HepG2 (cell line): ENCODE results near the gene SREBF1. TPM values are rescaled to one million over a fixed set of nuclear protein-coding genes. Genes with fewer than 3 reads are reported as not detected.

Experiments used
- ATAC-seq: fragments of 200-7000 bp; cut with Tn5 transposase; 3 replicates; pipeline ENCODE4 v1.9.1; 2020; ENCODE audit warnings: mild to moderate bottlenecking, moderate library complexity
- BruUV-seq: library from RNA; stranded (reverse); fragments of 400-500 nt; replicated peaks from 2 replicates; lab custom pipeline; 2021; lab: Mats Ljungman, UMichigan
- CTCF ChIA-PET: fragments of 300-600 bp; formaldehyde crosslinking; extraction: SDS; loops from one replicate; lab custom pipeline; 2021; ENCODE audit warnings: low total read pairs, inconsistent platforms, low intra/inter-chr PET ratio; lab: Yijun Ruan, JAX
- POLR2A ChIA-PET: fragments of 350-600 bp; sonication (Branson Sonifier 250); formaldehyde crosslinking; loops from one replicate; lab custom pipeline; 2020; ENCODE audit warnings: antibody characterized with exemption, inconsistent platforms; lab: Yijun Ruan, JAX
- DNase-seq: peaks from one replicate; pipeline ENCODE4 v3.0.0-alpha.2; 2015; ENCODE audit warnings: low spot score
- FAIRE-seq: peaks from 3 replicates; lab custom pipeline; 2011; peaks lifted over from hg19 to GRCh38; lab: Jason Lieb, UNC
- H2AFZ ChIP-seq: one replicate; pipeline ENCODE4 v1.6.1; 2011; ENCODE audit warnings: low read length, inconsistent platforms
- H3K27ac ChIP-seq: fragments of 300-600 bp; 3 replicates; pipeline ENCODE4 v1.8.0; 2011; ENCODE audit warnings: mixed run types, mild to moderate bottlenecking, mixed read lengths, low read length, inconsistent platforms; ENCODE audit not compliant: insufficient read depth; ENCODE audit errors: extremely low read length
- H3K27me3 ChIP-seq, 2 experiments: fragments of 200-600 bp in 1 of 2; 2 replicates in 1 of 2; 3 replicates in 1 of 2; pipeline versions ENCODE4 v1.6.0 to v1.8.0; 2011; ENCODE audit warnings: low read length in 2 of 2, mild to moderate bottlenecking in 2 of 2, moderate library complexity in 2 of 2, inconsistent platforms in 1 of 2; ENCODE audit not compliant: insufficient read depth in 2 of 2, control insufficient read depth in 1 of 2
- H3K36me3 ChIP-seq, 2 experiments: fragments of 200-600 bp in 1 of 2; replicated peaks in 1 of 2; 2 replicates in 1 of 2; 3 replicates in 1 of 2; pipeline versions ENCODE4 v1.5.1 to v1.8.0; 2011; ENCODE audit warnings: low read length in 2 of 2, inconsistent platforms in 1 of 2; ENCODE audit not compliant: insufficient read depth in 2 of 2, control insufficient read depth in 1 of 2
- H3K4me1 ChIP-seq: 2 replicates; pipeline ENCODE4 v1.5.1; 2012; ENCODE audit warnings: low read length, inconsistent platforms; ENCODE audit not compliant: insufficient read depth
- H3K4me2 ChIP-seq: 2 replicates; pipeline ENCODE4 v1.6.0; 2011; ENCODE audit warnings: low read depth, low read length, inconsistent platforms
- H3K4me3 ChIP-seq, 3 experiments: fragments of 200-600 bp in 1 of 3; sonication (generic), shearing (Covaris generic) in 1 of 3; replicated peaks in 1 of 3; 2 replicates each; pipeline ENCODE4 v1.5.1; 2011 to 2016; ENCODE audit warnings: low read length in 3 of 3, inconsistent platforms in 2 of 3, low read depth in 2 of 3, mild to moderate bottlenecking in 2 of 3, control low read depth in 1 of 3, mixed read lengths in 1 of 3; ENCODE audit not compliant: insufficient read depth in 1 of 3
- H3K79me2 ChIP-seq: one replicate; pipeline ENCODE4 v1.6.1; 2011; ENCODE audit warnings: low read length, inconsistent platforms; ENCODE audit not compliant: insufficient read depth
- H3K9ac ChIP-seq: 2 replicates; pipeline ENCODE4 v1.6.0; 2011; ENCODE audit warnings: mild to moderate bottlenecking, low read depth, low read length, inconsistent platforms; ENCODE audit not compliant: insufficient read depth
- H3K9me3 ChIP-seq: 2 replicates; pipeline ENCODE4 v1.5.1; 2012; ENCODE audit warnings: mild to moderate bottlenecking, low read length
- H4K20me1 ChIP-seq: 2 replicates; pipeline ENCODE4 v1.6.0; 2011; ENCODE audit warnings: inconsistent platforms, mild to moderate bottlenecking, low read length, moderate library complexity; ENCODE audit not compliant: insufficient read depth
- CTCF ChIP-seq: sonication (generic); formaldehyde crosslinking; IDR thresholded peaks from 2 replicates; pipeline ENCODE4 v1.5.0; 2020; ENCODE audit warnings: mild to moderate bottlenecking, missing genetic modification reagents, moderate library complexity
- EED ChIP-seq: sonication (generic); formaldehyde crosslinking; IDR thresholded peaks from 2 replicates; pipeline ENCODE4 v1.5.0; 2020; ENCODE audit warnings: mild to moderate bottlenecking, missing genetic modification reagents
- GATAD2A ChIP-seq: IDR thresholded peaks from 2 replicates; pipeline ENCODE4 v1.6.1; 2016
- GTF3A ChIP-seq: sonication (generic); formaldehyde crosslinking; conservative IDR thresholded peaks from 2 replicates; pipeline ENCODE4 v1.4.0; 2020; ENCODE audit warnings: mild to moderate bottlenecking, missing genetic modification reagents
- NBN ChIP-seq: fragments of 450-650 bp; conservative IDR thresholded peaks from 2 replicates; pipeline ENCODE4 v1.6.1; 2017
- NONO ChIP-seq, 2 experiments: fragments of 450-650 bp in 1 of 2; sonication (generic) in 1 of 2; formaldehyde crosslinking in 1 of 2; IDR thresholded peaks in 1 of 2; conservative IDR thresholded peaks in 1 of 2; 2 replicates each; pipeline versions ENCODE4 v1.6.1 to v1.8.0; 2017 to 2022; ENCODE audit warnings: mild to moderate bottlenecking in 1 of 2, missing genetic modification reagents in 1 of 2, moderate library complexity in 1 of 2
- RXRA ChIP-seq: sonication (generic); formaldehyde crosslinking; IDR thresholded peaks from 2 replicates; pipeline ENCODE4 v1.5.1; 2020; ENCODE audit warnings: missing genetic modification reagents
- TEAD3 ChIP-seq: optimal IDR thresholded peaks from 2 replicates; pipeline ENCODE3; 2016; ENCODE audit warnings: borderline replicate concordance
- ZFP37 ChIP-seq: sonication (generic); formaldehyde crosslinking; IDR thresholded peaks from 2 replicates; pipeline ENCODE4 v1.4.0; 2020; ENCODE audit warnings: missing genetic modification reagents, borderline replicate concordance
- ZFP91 ChIP-seq: sonication (generic); formaldehyde crosslinking; IDR thresholded peaks from 2 replicates; pipeline ENCODE4 v1.9.0; 2022; ENCODE audit warnings: missing genetic modification reagents, mild to moderate bottlenecking, borderline replicate concordance
- ZFY ChIP-seq: sonication (generic); formaldehyde crosslinking; IDR thresholded peaks from 2 replicates; pipeline ENCODE4 v1.4.0; 2020; ENCODE audit warnings: missing genetic modification reagents
- ZNF234 ChIP-seq: sonication (generic); formaldehyde crosslinking; conservative IDR thresholded peaks from 2 replicates; pipeline ENCODE4 v1.5.1; 2020; ENCODE audit warnings: mild to moderate bottlenecking, missing genetic modification reagents
- ZNF33B ChIP-seq: sonication (generic); formaldehyde crosslinking; IDR thresholded peaks from 2 replicates; pipeline ENCODE4 v1.5.1; 2020; ENCODE audit warnings: mild to moderate bottlenecking, missing genetic modification reagents
- ZNF367 ChIP-seq: sonication (generic); formaldehyde crosslinking; IDR thresholded peaks from 2 replicates; pipeline ENCODE4 v1.4.0; 2020; ENCODE audit warnings: missing genetic modification reagents, borderline replicate concordance
- ZNF687 ChIP-seq: sonication (generic); formaldehyde crosslinking; IDR thresholded peaks from 2 replicates; pipeline ENCODE4 v1.5.1; 2020; ENCODE audit warnings: mild to moderate bottlenecking, missing genetic modification reagents, moderate library complexity
- ZNF879 ChIP-seq: sonication (generic); formaldehyde crosslinking; IDR thresholded peaks from 2 replicates; pipeline ENCODE4 v1.8.1; 2023; ENCODE audit warnings: missing genetic modification reagents
- WGBS: methylation state at CpG from one replicate; pipeline ENCODE4 v1.1.6; 2017; ENCODE audit warnings: low lambda C conversion rate; 5-methylcytosine and 5-hydroxymethylcytosine counted together
- in situ Hi-C: cut with HindIII; loops from 2 replicates; pipeline ENCODE4 v1.10.0; 2017; ENCODE audit warnings: low pct_unique_long_range_greater_than_20kb; ENCODE audit not compliant: extremely low pct_ligation_motif_present
- intact Hi-C: fragments of 100-400 bp; cut with micrococcal nuclease; formaldehyde crosslinking; loops from one replicate; pipeline ENCODE4 v1.10.0; 2022; ENCODE audit not compliant: unreplicated experiment
- polyA plus RNA-seq, 8 experiments: library from polyadenylated mRNA; depleted of rRNA in 3 of 8; stranded (reverse) in 7 of 8; unstranded in 1 of 8; fragments of >200 nt; fragmentation: Illumina TruSeq in 4 of 8; extraction: Trizol in 4 of 8; gene quantifications; 2 replicates each; pipeline versions ENCODE4 v1.2.1 to v1.2.3, GENCODE V29; 2011 to 2016; ENCODE audit warnings: low read depth in 4 of 8, missing spikeins in 1 of 8, mixed read lengths in 1 of 8; ENCODE audit not compliant: insufficient read depth in 1 of 8
- total RNA-seq, 5 experiments: library from RNA; depleted of rRNA; stranded (reverse); fragments of >200 nt; fragmentation: Illumina TruSeq; extraction: Trizol; gene quantifications; 2 replicates each; pipeline ENCODE4 v1.2.3, GENCODE V29; 2016; ENCODE audit warnings: low read depth in 1 of 5

Gene SREBF1
- total and polyA plus RNA-seq, 2 of the 13 experiments (the other 11 are each of a cell fraction or from before 2014, with no cell fraction given), result 34.3 to 38.0 TPM

- no peak overlapping the region for H2AFZ ChIP-seq
- H4K20me1 ChIP-seq, result no peaks in the 10 kb centered on the region
- H3K9me3 ChIP-seq, result no peaks in the 10 kb centered on the region
- in situ Hi-C loops, result no loop called here
- DNase-seq (peak; percentile 35), FAIRE-seq (peak; percentile 37), ATAC-seq (peak; percentile 75)
- ChIA-PET CTCF (no interaction called here), POLR2A (interaction anchor here (1.7 to 3.1 kb wide), 2 partner anchors 15 to 45 kb away, joined by 4 to 13 read pairs; no protein-coding TSS in a partner anchor)
- intact Hi-C loops, result loop anchor here (10.0 kb wide), 1 partner anchor 142 kb away; no protein-coding TSS in a partner anchor
- 0 out of 2 replicates have a peak overlapping the region, but pooled peaks have one; percentile 13 for H3K4me2 ChIP-seq
- BruUV-seq, result no TSS peak
- H3K4me3 ChIP-seq, result no peak overlapping the region; a peak in 1 of 6 replicates
- no peaks in the 10 kb centered on the region for H3K27me3 ChIP-seq
- H3K79me2 ChIP-seq, result no peaks in the 10 kb centered on the region
- peaks cover 56% of the 10 kb centered on the region for H3K4me1 ChIP-seq
- H3K36me3 ChIP-seq, result no peaks in the 10 kb centered on the region
- 13% methylated on average over 2 of the region's 2 CpGs for WGBS
- no peak overlapping the region for H3K9ac ChIP-seq
- H3K27ac ChIP-seq, result no peak overlapping the region
- TF ChIP-seq TEAD3 (peak; percentile 53), ZFY (CRISPR knock-in tag) (0 out of 2 replicates have a peak, but pooled peaks have one; percentile 9), NONO (IDR thresholded peaks at IDR 0.05) (no peak), NONO (CRISPR knock-in tag; conservative IDR thresholded peaks at IDR 0.05) (no peak), GTF3A (no peak), GATAD2A (peak; percentile 44; the same call in 1 of the 2 replicates), EED (CRISPR knock-in tag) (0 out of 2 replicates have a peak, but pooled peaks have one; percentile 37), ZFP91 (CRISPR knock-in tag) (peak; percentile 43; the same call in 1 of the 2 replicates), ZNF33B (CRISPR knock-in tag) (no peak), CTCF (CRISPR knock-in tag) (peak; percentile 31; the same call in 1 of the 2 replicates), ZNF367 (CRISPR knock-in tag) (no peak), NBN (no peak), RXRA (CRISPR knock-in tag) (peak; percentile 32; the same call in 1 of the 2 replicates), ZNF879 (CRISPR knock-in tag) (no peak), ZNF234 (CRISPR knock-in tag) (no peak), ZFP37 (CRISPR knock-in tag) (no peak), ZNF687 (CRISPR knock-in tag) (peak; percentile 64)
Measured at GRCh38 chr17:17856386-17856785, 19.6 kb upstream of the SREBF1 start.
